Gastrocnemius medialis (tissue), 4 donors: ENCODE data around the gene PTPN22. TPM values are rescaled to one million over a fixed set of nuclear protein-coding genes. Genes with fewer than 3 reads are reported as not detected.

Experiments
- ATAC-seq, 2 donors: fragments of 150-250 bp; one replicate each; pipeline ENCODE4 v1.9.1; 2016
- DNase-seq, 2 donors: peaks; one replicate each; pipeline ENCODE4 v3.0.0-alpha.2; 2019
- H3K27ac ChIP-seq, 4 donors: fragments of 200-600 bp; sonication (generic); 1 replicate in 1 of 4; 2 replicates in 3 of 4; pipeline ENCODE4 v1.5.1; 2016 to 2018; ENCODE audit warnings: mild to moderate bottlenecking in 2 of 4, moderate library complexity in 1 of 4
- H3K27me3 ChIP-seq, 3 donors: fragments of 200-600 bp; sonication (generic) in 2 of 3; 1 replicate in 1 of 3; 2 replicates in 2 of 3; pipeline versions ENCODE4 v1.5.1 to v1.6.0; 2016 to 2019; ENCODE audit warnings: mild to moderate bottlenecking in 1 of 3, moderate library complexity in 1 of 3
- H3K36me3 ChIP-seq, 2 donors: fragments of 200-600 bp; sonication (generic) in 1 of 2; one replicate each; pipeline ENCODE4 v1.5.1; 2017 to 2018
- H3K4me1 ChIP-seq, 2 donors: fragments of 200-600 bp; sonication (generic) in 1 of 2; one replicate each; pipeline ENCODE4 v1.5.1; 2016 to 2017; ENCODE audit warnings: mild to moderate bottlenecking in 2 of 2
- H3K4me3 ChIP-seq, 4 donors: fragments of 200-600 bp; sonication (generic) in 3 of 4; 1 replicate in 1 of 4; 2 replicates in 3 of 4; pipeline ENCODE4 v1.5.1; 2016 to 2019; ENCODE audit warnings: mild to moderate bottlenecking in 2 of 4
- H3K9me3 ChIP-seq, 3 donors: fragments of 200-600 bp; sonication (generic) in 2 of 3; 1 replicate in 1 of 3; 2 replicates in 2 of 3; pipeline ENCODE4 v1.5.1; 2016 to 2019
- POLR2A ChIP-seq, 2 donors: fragments of 450-650 bp; IDR thresholded peaks; one replicate each; pipeline ENCODE4 v1.6.1; 2017; ENCODE audit warnings: antibody characterized with exemption in 2 of 2, mild to moderate bottlenecking in 2 of 2, moderate library complexity in 2 of 2
- in situ Hi-C, 4 donors: fragments of 200-750 bp; cut with MboI; loops; one replicate each; pipeline versions ENCODE4 v1.15.0 to v1.8.0; 2017; ENCODE audit warnings: low sequenced_read_pairs in 4 of 4
- intact Hi-C: fragments of 100-400 bp; cut with DNase I; formaldehyde crosslinking; loops from one replicate; pipeline ENCODE4 v1.15.1; 2023; ENCODE audit warnings: low total_unique reads
- total RNA-seq, 4 donors: library from RNA; depleted of rRNA; stranded (reverse); fragments of >200 nt; gene quantifications; one replicate each; pipeline versions ENCODE4 v1.1.0 to v1.2.3, GENCODE V29; 2016
- TF ChIP-seq, protein P1 (sequence below), 5 experiments: fragments of 450-650 bp in 3 of 5; fragments of 200-600 bp in 2 of 5; sonication (generic) in 2 of 5; IDR thresholded peaks in 4 of 5; conservative IDR thresholded peaks in 1 of 5; 1 replicate in 4 of 5; 2 replicates in 1 of 5; pipeline ENCODE4 v1.5.1; 2016 to 2019; ENCODE audit warnings: antibody characterized with exemption in 5 of 5, mild to moderate bottlenecking in 3 of 5, moderate library complexity in 3 of 5

The PTPN22 gene
- 1 to 10 TPM in 1 of 4 donors, under 1 TPM in 3; 0.10 to 1.7 (median 0.63) TPM for total RNA-seq

DNA sequence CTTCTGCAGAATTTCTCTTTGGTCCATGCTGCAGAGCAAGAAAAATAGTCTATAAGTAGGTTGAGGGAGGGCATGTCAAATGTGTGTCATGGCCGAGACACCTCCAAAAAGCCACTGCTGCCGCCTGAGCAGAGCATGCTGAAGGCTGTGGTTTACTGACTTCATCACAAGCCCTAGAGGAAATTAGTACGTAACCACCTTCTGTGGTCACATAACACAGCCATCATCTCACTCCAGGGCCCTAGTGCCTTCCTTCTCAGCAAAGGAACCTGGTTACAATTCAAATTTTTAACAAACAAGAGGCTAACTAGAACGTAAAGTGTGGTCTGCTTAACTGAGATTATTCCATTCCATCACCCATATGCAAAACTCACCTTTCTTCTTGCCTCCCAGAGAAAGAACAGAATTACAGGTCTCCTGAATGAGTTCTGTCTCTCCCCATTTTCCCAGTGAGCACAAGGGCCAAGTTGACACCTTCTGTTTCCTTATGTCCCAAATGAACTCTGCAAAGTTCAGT is at the start of gene PTPN22:
Gene PTPN22, minus strand, starts transcription at position 116 of the 517 bp plus-strand sequence.
- DNase-seq = peak; percentile 11 to 21
- in situ Hi-C loops = no loop called here
- peak within 1 kb of the TSS in 1 of 4 donors; percentile 6 for H3K27ac ChIP-seq

DNA sequence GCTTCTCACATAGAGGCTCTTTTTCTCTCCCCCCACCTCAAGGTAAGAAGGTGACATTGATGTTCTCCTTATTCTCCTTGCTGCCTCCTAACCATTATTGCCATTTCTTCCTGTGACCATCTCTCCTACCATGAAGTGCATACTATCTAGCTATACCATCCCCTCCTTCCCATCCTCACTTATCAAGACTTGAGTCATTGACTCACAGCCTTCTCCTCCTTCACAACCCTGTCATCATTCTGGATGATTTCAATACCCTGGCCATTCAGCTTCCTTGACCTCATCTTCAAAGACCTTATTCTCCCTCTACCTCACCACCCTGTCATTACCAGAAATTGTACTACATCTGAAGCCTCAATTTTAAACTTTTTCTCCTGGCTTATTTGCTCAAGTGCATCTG is 46.7 kb upstream of the PTPN22 start:
- no peak overlapping the region for H3K4me3 ChIP-seq
- no peaks in the 10 kb centered on the region for H3K36me3 ChIP-seq
- in situ Hi-C loops = loop anchor here in 2 of 4 donors (25.0 kb wide), 2 partner anchors 531 to 1306 kb away; partner anchors contain the start of genes CAPZA1 (in 1 of the 2), MAGI3 (in 1 of the 2) and ST7L (in 1 of the 2)
- intact Hi-C loops = no loop called here
- TF ChIP-seq, protein P1, sequence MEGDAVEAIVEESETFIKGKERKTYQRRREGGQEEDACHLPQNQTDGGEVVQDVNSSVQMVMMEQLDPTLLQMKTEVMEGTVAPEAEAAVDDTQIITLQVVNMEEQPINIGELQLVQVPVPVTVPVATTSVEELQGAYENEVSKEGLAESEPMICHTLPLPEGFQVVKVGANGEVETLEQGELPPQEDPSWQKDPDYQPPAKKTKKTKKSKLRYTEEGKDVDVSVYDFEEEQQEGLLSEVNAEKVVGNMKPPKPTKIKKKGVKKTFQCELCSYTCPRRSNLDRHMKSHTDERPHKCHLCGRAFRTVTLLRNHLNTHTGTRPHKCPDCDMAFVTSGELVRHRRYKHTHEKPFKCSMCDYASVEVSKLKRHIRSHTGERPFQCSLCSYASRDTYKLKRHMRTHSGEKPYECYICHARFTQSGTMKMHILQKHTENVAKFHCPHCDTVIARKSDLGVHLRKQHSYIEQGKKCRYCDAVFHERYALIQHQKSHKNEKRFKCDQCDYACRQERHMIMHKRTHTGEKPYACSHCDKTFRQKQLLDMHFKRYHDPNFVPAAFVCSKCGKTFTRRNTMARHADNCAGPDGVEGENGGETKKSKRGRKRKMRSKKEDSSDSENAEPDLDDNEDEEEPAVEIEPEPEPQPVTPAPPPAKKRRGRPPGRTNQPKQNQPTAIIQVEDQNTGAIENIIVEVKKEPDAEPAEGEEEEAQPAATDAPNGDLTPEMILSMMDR (IDR thresholded peaks at IDR 0.05 in 4 of 5, conservative IDR thresholded peaks at IDR 0.05 in 1 of 5) = no peak
- TF ChIP-seq POLR2A (IDR thresholded peaks at IDR 0.05) = no peak
- no peaks in the 10 kb centered on the region for H3K9me3 ChIP-seq
- H3K27ac ChIP-seq = no peak overlapping the region
- H3K4me1 ChIP-seq = peaks cover 4% of the 10 kb centered on the region in 2 donors
- ATAC-seq (no peak), DNase-seq (no peak)
- H3K27me3 ChIP-seq = no peaks in the 10 kb centered on the region

More for the DNA sequence above, at the start of gene PTPN22:
- H3K9me3 ChIP-seq = no peaks in the 10 kb centered on the region
- H3K4me3 ChIP-seq = no peak within 1 kb of the TSS
- H3K4me1 ChIP-seq = no peaks in the 10 kb centered on the region
- no peaks in the 10 kb centered on the region for H3K27me3 ChIP-seq
- H3K36me3 ChIP-seq = no peaks in the 10 kb centered on the region
- intact Hi-C loops = loop anchor here (2.0 kb wide), 1 partner anchor 19 kb away; no protein-coding TSS in a partner anchor
- ATAC-seq = no peak
- no peak for TF ChIP-seq POLR2A (IDR thresholded peaks at IDR 0.05)
- TF ChIP-seq, protein P1 (IDR thresholded peaks at IDR 0.05 in 4 of 5, conservative IDR thresholded peaks at IDR 0.05 in 1 of 5) = no peak

DNA sequence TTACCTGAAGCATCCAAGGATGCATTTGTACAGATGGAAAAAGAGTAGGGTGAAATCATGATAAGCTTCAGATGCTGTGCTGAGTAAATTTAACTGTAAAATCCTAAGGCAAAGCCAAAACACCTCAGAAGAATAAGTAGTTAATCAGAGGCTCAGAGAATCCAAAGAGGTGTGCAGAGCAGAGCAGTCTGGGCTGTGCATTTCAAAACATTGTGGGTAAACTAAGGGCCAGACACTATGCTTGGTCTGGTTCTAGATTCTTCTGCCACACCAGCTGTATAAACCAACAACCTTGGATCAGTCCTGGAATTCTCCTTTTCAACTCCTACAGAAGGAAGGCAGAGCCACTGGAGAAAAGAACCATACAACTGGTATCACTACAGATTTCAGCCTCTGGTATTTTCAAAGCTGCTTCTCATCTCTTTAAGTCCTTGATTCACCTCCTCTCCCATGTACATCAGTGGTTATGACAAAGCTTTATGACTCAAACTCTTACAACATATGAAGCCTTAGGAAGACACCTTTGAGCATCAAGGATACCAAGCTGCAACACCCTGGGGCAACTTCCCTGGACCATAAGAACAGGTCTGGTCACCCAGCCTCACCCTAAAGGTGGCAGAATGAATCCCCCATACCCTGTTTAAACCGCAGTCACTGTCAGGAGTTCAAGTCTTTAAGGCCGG is 46.0 kb upstream of the PTPN22 start:
- DNase-seq (no peak), ATAC-seq (no peak)
- TF ChIP-seq POLR2A (IDR thresholded peaks at IDR 0.05) = no peak
- TF ChIP-seq, protein P1 (IDR thresholded peaks at IDR 0.05 in 4 of 5, conservative IDR thresholded peaks at IDR 0.05 in 1 of 5) = no peak
- Histone ChIP-seq H3K4me3 (no peak overlapping the region), H3K4me1 (peaks cover 11% of the 10 kb centered on the region in 2 donors), H3K9me3 (no peaks in the 10 kb centered on the region), H3K27me3 (no peaks in the 10 kb centered on the region), H3K27ac (no peak overlapping the region), H3K36me3 (no peaks in the 10 kb centered on the region)
- in situ Hi-C loops = loop anchor here in 2 of 4 donors (25.0 kb wide), 2 partner anchors 530 to 1305 kb away; partner anchors contain the start of genes CAPZA1 (in 1 of the 2), MAGI3 (in 1 of the 2) and ST7L (in 1 of the 2)
- intact Hi-C loops = no loop called here

DNA sequence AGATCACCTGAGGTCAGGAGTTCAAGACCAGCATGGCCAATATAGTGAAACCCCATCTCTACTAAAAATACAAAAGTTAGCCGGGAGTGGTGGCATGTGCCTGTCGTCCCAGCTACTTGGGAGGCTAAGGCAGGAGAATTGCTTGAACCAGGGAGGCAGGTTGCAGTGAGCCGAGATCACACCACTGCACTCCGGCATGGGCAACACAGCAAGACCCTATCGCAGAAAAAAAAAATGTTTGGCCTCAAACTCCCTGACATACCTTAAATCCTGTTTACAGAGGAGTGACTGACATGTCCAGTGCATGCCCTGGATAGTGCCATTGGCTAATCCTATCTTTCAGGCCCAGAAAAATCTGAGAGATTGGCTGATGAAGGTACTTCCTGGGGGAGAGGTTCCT is 45.5 kb upstream of the PTPN22 start:
- Histone ChIP-seq H3K36me3 (peaks cover 0 to under 1% of the 10 kb centered on the region in 2 donors), H3K27me3 (no peaks in the 10 kb centered on the region), H3K9me3 (no peaks in the 10 kb centered on the region), H3K27ac (no peak overlapping the region), H3K4me3 (no peak overlapping the region), H3K4me1 (peaks cover 17% of the 10 kb centered on the region in 2 donors)
- in situ Hi-C loops = loop anchor here in 2 of 4 donors (25.0 kb wide), 2 partner anchors 530 to 1305 kb away; partner anchors contain the start of genes CAPZA1 (in 1 of the 2), MAGI3 (in 1 of the 2) and ST7L (in 1 of the 2)
- DNase-seq = no peak
- intact Hi-C loops = no loop called here
- no peak for ATAC-seq
- TF ChIP-seq POLR2A (IDR thresholded peaks at IDR 0.05) = no peak
- TF ChIP-seq, protein P1 (IDR thresholded peaks at IDR 0.05 in 4 of 5, conservative IDR thresholded peaks at IDR 0.05 in 1 of 5) = no peak
